HT1080 (cell line): ENCODE measurements around the gene ALDH6A1. TPM values are rescaled to one million over a fixed set of nuclear protein-coding genes. Genes with fewer than 3 reads are reported as not detected.
"Not testable (repeated sequence)": the region's sequence is repeated elsewhere in the genome, so short reads cannot be mapped to it uniquely, and the experiment has no call there.

Source experiments
- DNase-seq: peaks from one replicate; pipeline ENCODE4 v3.0.0-alpha.2; 2015; ENCODE audit warnings: low read depth
- polyA plus RNA-seq, 2 experiments: library from polyadenylated mRNA; depleted of rRNA; stranded (reverse); fragments of >200 nt; gene quantifications; 2 replicates each; pipeline ENCODE4 v1.2.3, GENCODE V29; 2015
- total RNA-seq: library from RNA; depleted of rRNA; stranded (reverse); fragments of >200 nt; shearing (Covaris generic); gene quantifications from 2 replicates; pipeline ENCODE4 v1.2.3, GENCODE V29; 2014; rRNA removed

ALDH6A1 gene
- total RNA-seq: 1.4 TPM in 2 replicates
- polyA plus RNA-seq (2015; cell fraction: cytosol; rRNA removed): 4.4 and 4.8 TPM in 2 replicates
- polyA plus RNA-seq (2015; cell fraction: nucleus; rRNA removed): 7.3 and 7.6 TPM in 2 replicates

GRCh38 chr14:74084277-74085046, at the start of gene ALDH6A1, which contains the start of gene LIN52:
Gene ALDH6A1 (minus strand): TSS chr14:74084453. CDS start chr14:74084394, 59 bp downstream.
Gene LIN52 (plus strand): TSS chr14:74084956. CDS start chr14:74084975, 19 bp downstream.
- DNase-seq: peak; percentile 100

- DNase-seq: no peak
Observed at GRCh38 chr14:74127634-74128033, 43.4 kb upstream of the ALDH6A1 start.

DNA sequence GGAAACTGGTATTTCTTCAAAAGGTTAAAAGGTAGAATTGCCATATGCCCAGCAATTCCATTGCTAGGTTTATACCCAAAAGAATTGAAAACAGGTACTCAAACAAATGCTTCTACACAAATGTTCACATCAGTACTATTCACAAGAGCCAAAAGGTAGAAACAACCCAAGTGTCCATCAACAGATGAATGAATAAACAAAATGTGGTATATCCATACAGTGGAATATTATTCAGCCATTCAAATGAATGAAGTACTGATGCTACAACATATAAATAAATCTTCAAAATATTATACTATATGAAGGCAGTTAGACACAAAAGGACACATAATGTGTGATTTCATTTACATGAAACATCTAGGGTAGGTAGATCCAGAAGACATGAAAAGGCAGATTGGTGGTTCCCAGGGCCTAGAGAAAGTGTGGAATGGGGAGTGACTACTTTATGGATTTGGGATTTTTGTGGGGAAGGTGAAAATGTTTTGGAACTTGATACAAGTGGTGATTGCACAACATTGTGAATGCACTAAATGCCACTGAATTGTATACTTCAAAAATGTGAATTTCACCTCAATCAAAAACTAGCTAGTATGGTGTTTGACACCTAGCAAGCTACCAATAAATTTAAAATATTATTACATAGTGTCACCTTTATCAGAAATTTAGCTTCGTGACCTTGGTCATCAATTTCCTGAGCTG, 42.2 kb upstream of the ALDH6A1 start:
- DNase-seq: no peak

- not testable (repeated sequence) for DNase-seq
Observed at GRCh38 chr14:74125487-74125886, 41.2 kb upstream of the ALDH6A1 start.

DNA sequence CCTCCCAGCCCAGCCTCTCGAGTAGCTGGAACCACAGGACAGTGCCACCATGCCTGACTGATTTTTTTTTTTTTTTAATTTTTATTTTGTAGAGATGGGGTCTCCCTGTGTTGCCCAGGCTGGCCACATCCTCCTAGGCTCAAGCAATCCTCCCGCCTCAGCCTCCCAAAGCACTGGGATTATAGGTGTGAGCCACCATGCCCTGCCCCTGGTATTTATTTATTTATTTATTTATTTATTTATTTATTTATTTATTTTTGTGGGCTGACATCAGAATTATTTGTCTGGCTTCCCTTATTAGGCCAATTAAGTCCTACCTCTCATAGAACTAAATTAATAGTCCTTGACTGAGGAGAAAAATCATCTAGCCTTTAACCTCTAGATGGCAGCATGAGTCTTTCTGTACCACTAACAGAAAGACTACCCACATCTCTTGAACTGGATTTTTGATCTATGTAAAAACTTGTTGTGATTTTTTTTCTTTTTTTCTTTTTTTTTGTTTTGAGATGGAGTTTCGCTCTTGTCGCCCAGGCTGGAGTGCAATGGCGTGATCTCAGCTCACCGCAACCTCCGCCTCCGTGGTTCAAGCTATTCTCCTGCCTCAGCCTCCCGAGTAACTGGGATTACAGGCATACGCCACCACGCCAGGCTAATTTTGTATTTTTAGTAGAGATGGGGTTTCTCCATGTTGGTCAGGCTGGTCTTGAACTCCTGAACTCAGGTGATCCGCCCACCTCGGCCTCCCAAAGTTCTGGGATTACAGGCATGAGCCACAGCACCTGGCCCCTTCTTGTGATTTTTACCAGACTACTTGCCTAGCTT, 27.4 kb upstream of the ALDH6A1 start:
- peak; percentile 39 for DNase-seq

- DNase-seq: no peak
Observed at GRCh38 chr14:74109369-74109768, 25.1 kb upstream of the ALDH6A1 start.

DNA sequence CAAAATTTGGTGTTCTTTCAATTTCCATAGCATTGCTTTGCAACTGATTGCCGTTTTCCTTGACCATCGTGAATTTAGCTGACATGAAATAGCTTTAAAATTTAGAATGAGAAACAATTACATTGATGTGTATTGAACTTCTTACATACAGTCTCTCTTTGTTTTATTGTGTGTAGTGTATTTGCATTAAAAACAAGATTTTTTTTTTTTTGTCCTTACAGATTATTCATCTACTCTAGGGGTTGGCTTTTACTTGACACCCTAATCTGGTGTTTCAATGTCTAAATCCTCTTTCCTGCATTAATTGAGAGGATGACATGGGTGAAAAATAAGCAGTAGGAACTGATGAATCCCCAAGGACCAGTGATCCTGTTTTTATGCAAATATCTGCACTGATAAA, 21.1 kb upstream of the ALDH6A1 start:
- no peak for DNase-seq

GRCh38 chr14:74089251-74090020, 5.2 kb upstream of the ALDH6A1 start:
- DNase-seq: no peak

DNA sequence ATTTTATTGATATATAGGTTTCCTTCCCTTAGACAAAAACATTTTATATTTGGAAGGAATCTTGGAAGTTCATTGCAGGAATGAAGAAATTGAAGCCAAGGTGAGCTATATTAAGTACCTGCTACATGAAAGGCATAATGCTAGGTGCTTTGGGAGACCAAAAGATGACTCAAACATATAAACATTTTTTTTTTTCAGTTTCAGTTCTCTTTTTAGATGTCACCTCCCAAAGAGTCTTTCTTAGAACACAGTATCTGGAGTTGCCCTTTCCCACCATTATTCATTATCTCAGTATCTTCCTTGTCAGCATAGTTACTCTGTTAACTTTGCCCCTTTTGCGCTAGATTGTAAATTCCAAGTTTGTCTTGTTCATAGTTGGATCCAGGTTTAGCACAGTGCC, 1.6 kb upstream of the ALDH6A1 start:
- DNase-seq: no peak

- peak; percentile 48 for DNase-seq
Observed at GRCh38 chr14:74085047-74085637, 889 bp upstream of the ALDH6A1 start.

DNA sequence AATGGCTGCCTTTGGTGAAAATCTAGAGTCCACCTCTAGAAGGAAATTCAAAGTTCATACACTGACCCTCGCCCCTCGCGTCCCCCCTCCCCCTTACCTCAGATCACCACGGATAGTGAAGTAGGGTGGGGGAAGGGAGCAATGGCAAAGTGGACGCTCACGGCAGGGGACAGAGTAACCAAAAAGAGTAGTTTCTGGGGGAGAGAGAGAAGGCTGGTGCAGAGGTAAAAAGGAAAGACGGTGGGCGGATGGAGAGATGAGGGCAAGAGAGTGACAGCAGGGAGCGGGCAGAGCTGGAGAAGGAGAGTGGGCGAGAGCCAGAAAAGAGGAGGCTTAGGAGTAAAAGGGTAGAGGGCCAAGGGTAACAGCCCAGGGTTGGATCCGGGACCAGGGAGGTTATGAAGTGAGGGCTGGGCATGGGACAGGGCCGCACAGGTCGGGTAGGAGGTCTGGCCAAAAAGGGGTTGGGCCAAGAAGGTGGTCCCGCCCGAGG, 423 bp downstream of the ALDH6A1 start:
- DNase-seq: peak; percentile 5

DNA sequence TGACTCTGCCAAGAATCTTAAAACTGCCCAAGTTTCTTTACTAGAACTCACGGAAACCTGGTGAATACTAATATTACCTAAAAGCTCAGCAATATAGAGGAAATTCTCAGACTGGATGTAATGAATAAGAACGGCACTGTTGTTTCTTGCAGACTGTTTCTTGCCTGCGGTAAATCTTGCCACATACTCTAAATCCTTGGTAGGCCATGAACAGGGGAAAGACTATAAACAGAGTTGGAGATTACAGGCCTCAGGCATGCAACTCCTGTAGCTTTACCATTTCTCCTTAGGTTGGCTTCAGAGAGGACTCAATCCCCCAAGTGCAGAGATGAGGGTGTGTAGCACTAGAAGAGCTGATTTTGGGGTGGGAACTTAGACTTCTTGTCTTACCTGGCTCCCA, 1.1 kb downstream of the ALDH6A1 start:
- no peak for DNase-seq

DNA sequence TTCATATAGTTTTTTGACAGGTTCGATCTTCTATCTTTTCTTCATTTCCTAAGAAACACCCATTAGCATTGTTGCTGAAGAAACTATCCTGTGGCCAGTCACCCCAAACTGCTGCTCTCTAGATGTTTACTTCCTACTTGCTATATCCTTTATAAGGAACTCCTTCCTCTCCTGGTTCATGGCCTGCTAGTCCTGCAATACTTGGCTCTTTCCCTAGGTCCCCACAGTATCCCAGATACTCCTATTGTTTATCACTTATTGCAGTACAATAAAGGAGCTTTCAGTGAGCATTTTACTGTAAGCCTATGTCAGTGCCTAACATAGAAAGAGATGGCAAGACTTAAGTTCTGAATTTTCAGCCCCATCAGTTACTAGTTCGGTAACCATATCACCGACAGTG, 2.8 kb downstream of the ALDH6A1 start:
- no peak for DNase-seq

GRCh38 chr14:74080820-74081460, 3.3 kb downstream of the ALDH6A1 start:
- no peak for DNase-seq

GRCh38 chr14:74077401-74077800, 6.9 kb downstream of the ALDH6A1 start:
- DNase-seq: no peak

DNA sequence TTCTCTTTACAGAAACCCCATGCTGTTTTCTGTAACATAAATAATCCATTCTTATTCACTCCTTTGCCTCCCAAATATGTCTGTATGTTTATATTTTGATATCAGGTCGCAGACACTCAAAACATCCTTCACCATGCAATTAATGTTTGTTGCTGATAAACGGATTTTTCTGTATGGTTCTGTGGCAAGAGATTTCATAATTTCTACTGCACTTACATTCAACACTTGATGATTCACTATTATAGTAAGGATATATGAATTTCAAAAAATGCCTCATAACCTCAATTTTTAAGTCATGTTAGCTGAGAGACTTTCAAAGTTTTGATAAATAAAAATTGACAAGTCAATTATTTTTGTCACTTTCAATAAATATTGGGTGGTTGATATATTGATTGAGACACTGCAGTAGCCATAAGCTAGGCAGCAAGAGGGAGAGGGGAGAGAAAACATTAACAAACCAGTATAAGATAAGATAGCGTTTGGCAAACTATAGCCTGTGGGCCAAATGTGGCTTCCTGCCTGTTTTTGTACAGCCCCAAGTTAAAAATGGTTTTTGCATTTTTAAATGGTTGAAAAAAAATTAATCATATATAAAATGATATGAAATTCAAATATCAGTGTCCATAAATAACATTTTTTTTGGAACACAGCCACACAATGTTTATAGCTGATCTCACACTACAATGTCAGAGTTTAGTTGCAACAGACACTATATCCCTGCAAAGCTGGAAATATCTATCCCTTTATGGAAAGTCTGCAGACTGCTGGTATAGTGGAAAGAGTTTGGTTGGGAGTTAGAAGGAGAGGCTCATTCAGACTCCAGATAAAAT, 18.3 kb downstream of the ALDH6A1 start:
- DNase-seq: no peak

DNA sequence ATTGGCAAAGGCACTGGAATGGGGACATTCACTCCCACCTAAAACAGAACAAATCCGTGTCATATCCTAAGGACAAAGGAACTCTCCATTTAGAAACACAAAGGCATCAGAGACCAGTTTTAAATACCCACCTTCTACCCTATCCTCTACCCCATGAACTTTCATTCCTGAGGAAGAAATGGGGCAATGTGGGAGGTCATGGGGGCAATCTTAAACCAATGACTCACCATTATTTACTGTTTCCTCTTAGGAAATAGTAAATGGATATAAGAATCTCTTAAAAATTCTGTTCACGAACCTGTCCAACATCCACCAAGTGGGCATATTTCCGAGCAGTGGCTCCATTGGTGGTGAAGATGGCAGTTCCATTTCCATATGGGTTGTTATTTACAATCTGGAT, 19.4 kb downstream of the ALDH6A1 start:
- no peak for DNase-seq

DNA sequence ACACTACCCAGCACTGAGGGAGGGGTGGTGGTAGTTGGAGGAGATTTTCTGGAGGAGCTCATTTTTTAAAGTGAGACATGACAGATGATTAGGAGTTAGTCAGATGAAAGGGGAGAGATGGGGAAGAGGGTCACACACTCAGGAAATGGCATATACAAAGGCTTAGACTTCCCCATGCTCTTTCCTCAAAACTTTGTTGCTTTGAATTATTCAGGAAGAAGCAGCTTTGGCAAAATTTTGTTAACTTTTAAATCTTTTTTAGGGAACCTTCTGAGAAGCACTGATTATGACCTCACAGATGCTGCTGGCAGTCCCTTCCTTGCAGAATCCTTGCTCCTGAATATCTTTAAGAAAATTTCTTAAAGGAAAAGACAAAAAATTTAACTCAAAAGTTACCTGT, 19.8 kb downstream of the ALDH6A1 start:
- no peak for DNase-seq

DNA sequence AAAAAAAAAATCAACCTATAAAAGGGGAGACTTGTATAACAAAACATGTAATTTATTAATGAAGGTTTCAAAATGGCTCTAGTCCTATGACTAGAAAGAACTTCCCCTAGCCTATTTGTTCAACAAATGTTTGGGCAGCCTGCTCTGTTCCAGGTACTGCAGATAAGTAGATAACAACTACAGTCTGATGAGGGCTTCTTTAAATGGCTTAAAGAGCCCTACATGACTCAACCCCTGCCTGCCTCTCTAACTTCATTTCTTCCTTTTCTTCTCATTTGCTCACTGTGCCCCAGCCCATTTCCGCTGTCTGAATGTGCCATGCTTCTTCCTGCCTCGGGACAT, 21.5 kb downstream of the ALDH6A1 start:
- peak; percentile 10 for DNase-seq
